Activated T-cell treated with anti-CD3 and anti-CD28 coated beads for 48 hours (primary cell): ENCODE results near the gene SPECC1.
"Not testable (repeated sequence)": the region's sequence is repeated elsewhere in the genome, so short reads cannot be mapped to it uniquely, and the experiment has no call there.

ENCODE experiments used
- DNase-seq: peaks from one replicate; pipeline ENCODE4 v3.0.0-alpha.2; 2020; ENCODE audit warnings: low read depth

Gene SPECC1

GRCh38 chr17:20068445-20068844 is 59.3 kb downstream of the SPECC1 start:
- DNase-seq, result no peak

- no peak for DNase-seq
Measured at GRCh38 chr17:20071824-20072691, 62.9 kb downstream of the SPECC1 start.

- DNase-seq, result no peak
Measured at GRCh38 chr17:20072692-20072992, 63.5 kb downstream of the SPECC1 start.

GRCh38 chr17:20073055-20073979 is 64.2 kb downstream of the SPECC1 start:
- DNase-seq, result peak; percentile 31

- no peak for DNase-seq
Measured at GRCh38 chr17:20074001-20074400, 64.8 kb downstream of the SPECC1 start.

GRCh38 chr17:20074489-20074888 is 65.3 kb downstream of the SPECC1 start:
- DNase-seq, result no peak

- not testable (repeated sequence) for DNase-seq
Measured at GRCh38 chr17:20076137-20076536, 67.0 kb downstream of the SPECC1 start.

- no peak for DNase-seq
Measured at GRCh38 chr17:20077978-20078685, 69.0 kb downstream of the SPECC1 start.

GRCh38 chr17:20080513-20080912 is 71.4 kb downstream of the SPECC1 start:
- DNase-seq, result no peak

GRCh38 chr17:20083156-20083859 is 74.1 kb downstream of the SPECC1 start:
- no peak for DNase-seq

GRCh38 chr17:20084621-20085282 is 75.6 kb downstream of the SPECC1 start:
- no peak for DNase-seq

- no peak for DNase-seq
Measured at GRCh38 chr17:20085283-20085845, 76.2 kb downstream of the SPECC1 start.

- DNase-seq, result no peak
Measured at GRCh38 chr17:20086416-20087076, 77.4 kb downstream of the SPECC1 start.

- no peak for DNase-seq
Measured at GRCh38 chr17:20087538-20088250, 78.5 kb downstream of the SPECC1 start.

GRCh38 chr17:20089756-20090547 is 80.8 kb downstream of the SPECC1 start:
- no peak for DNase-seq

GRCh38 chr17:20091174-20092029 is 82.2 kb downstream of the SPECC1 start:
- DNase-seq, result no peak

GRCh38 chr17:20092261-20092867 is 83.2 kb downstream of the SPECC1 start:
- DNase-seq, result no peak
